ACC112 (cell line): ENCODE data around the gene CHERP.

ENCODE experiments used
- H2AFZ ChIP-seq: fragments of 200-600 bp; sonication (generic); one replicate; pipeline ENCODE4 v1.6.0; 2017; ENCODE audit warnings: antibody characterized with exemption, low read length; ENCODE audit not compliant: unreplicated experiment
- H3K27ac ChIP-seq: fragments of 200-600 bp; sonication (generic); 2 replicates; pipeline ENCODE4 v1.5.1; 2014; ENCODE audit warnings: low read depth, mild to moderate bottlenecking, antibody characterized with exemption, low read length, moderate library complexity
- H3K27me3 ChIP-seq: fragments of 200-600 bp; sonication (generic); 2 replicates; pipeline ENCODE4 v1.6.1; 2014; ENCODE audit warnings: mild to moderate bottlenecking, antibody characterized with exemption, low read length, moderate library complexity, mixed read lengths; ENCODE audit not compliant: insufficient read depth
- H3K36me3 ChIP-seq: fragments of 200-600 bp; sonication (generic); 2 replicates; pipeline ENCODE4 v1.6.1; 2016; ENCODE audit warnings: mild to moderate bottlenecking, antibody characterized with exemption, low read length, moderate library complexity, mixed read lengths; ENCODE audit not compliant: insufficient read depth
- H3K4me1 ChIP-seq: fragments of 200-600 bp; sonication (generic); one replicate; pipeline ENCODE4 v1.6.1; 2016; ENCODE audit warnings: low read length, mixed read lengths; ENCODE audit not compliant: insufficient read depth, unreplicated experiment, control insufficient read depth
- H3K4me3 ChIP-seq: fragments of 200-600 bp; sonication (generic); 2 replicates; pipeline ENCODE4 v1.5.1; 2014; ENCODE audit warnings: mild to moderate bottlenecking, low read depth, low read length
- H3K79me2 ChIP-seq: fragments of 200-600 bp; sonication (generic); one replicate; pipeline ENCODE4 v1.6.0; 2016; ENCODE audit warnings: low read length; ENCODE audit not compliant: control insufficient read depth, unreplicated experiment, insufficient read depth

CHERP gene

DNA sequence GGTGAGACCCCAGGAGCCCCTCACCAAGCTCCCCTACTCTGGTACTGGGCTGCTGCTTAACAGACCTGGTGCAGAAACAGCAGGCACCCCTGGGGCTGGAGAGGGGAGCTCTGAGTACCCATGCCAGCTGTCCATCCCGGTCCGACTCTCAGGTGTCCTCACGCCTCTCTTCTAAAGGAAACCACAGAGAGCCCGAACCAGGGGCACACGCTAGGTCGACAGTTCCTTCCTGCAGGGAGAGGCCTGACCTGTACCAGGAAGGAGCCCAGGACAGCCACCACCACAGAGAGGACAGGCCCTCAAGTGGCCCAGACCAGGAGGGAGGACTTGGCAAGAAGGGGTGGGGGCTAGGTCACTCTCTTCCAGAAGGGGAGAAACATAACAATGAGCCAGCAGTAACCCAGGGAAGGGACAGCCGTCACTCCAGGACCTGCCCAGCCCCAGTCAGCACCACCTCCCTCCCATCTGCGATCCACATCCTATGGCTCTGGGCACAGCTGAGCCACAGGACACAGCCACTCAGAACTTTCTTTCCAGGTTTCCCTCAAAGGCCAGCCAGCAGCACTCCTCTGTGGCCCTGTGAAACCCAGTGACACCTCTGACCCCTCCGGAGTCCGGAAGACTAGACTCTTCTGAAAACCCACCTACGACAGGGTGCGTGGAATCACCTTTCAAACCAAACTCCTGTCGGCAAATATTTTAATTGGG, 43.0 kb upstream of the CHERP start:
- Histone ChIP-seq H3K4me1 (peaks cover 67% of the 10 kb centered on the region), H2AFZ (no peak overlapping the region), H3K27ac (peak overlapping the region; percentile 75), H3K4me3 (no peak overlapping the region), H3K36me3 (no peaks in the 10 kb centered on the region), H3K79me2 (peaks cover 89% of the 10 kb centered on the region), H3K27me3 (no peaks in the 10 kb centered on the region)

DNA sequence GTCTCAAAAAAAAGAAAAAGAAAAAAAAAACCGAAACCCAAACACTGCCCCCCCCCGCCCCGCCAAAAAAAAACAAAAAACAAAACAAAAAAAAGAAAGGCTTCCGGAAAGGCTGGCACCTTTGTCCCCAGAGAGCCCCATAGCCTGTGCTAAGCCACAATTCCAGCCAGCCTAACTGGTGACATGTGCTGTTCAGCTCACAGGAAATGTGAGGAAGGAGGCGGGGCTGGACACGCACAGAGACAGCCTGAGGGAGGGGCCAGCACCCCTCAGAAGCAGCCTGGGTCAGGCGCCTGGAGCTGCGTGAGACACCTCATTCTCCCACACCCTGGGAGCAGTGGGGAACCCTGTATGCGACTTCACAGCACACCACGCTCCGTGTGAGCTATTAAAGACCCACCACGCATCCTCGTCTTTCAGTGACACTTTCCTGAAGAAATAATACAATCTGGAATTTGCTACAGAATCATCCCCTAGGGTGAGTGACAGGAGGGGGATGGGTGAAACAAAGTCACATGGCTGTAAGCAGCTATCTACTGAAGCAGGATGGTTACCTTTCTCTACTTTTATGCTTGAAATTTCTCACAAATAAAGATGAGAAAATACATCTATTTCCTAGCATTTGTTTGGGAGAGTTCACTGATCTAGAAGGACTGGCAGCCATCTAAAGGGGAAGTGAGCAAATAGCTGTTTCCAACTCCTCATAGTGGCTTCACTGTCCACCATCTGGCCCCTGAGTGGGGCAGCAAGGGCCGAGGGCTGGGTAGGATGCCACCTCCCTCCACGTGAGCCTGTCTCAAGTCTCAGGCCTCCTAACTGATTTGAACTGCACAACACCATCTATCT, 42.2 kb upstream of the CHERP start:
- H3K79me2 ChIP-seq, result peaks cover 88% of the 10 kb centered on the region
- no peak overlapping the region for H2AFZ ChIP-seq
- peak overlapping the region; percentile 75 for H3K27ac ChIP-seq
- H3K27me3 ChIP-seq, result no peaks in the 10 kb centered on the region
- peaks cover 67% of the 10 kb centered on the region for H3K4me1 ChIP-seq
- no peaks in the 10 kb centered on the region for H3K36me3 ChIP-seq
- H3K4me3 ChIP-seq, result peak overlapping the region; percentile 62

- peaks cover 54% of the 10 kb centered on the region for H3K4me1 ChIP-seq
- H3K79me2 ChIP-seq, result peaks cover 86% of the 10 kb centered on the region
- H3K27ac ChIP-seq, result peak overlapping the region; percentile 32; the same call in 1 of the 2 replicates
- H2AFZ ChIP-seq, result no peak overlapping the region
- no peaks in the 10 kb centered on the region for H3K27me3 ChIP-seq
- H3K4me3 ChIP-seq, result no peak overlapping the region
- no peaks in the 10 kb centered on the region for H3K36me3 ChIP-seq
Measured at GRCh38 chr19:16582486-16583261, 40.4 kb upstream of the CHERP start.

GRCh38 chr19:16581971-16582343, 39.7 kb upstream of the CHERP start:
- Histone ChIP-seq H3K27ac (peak overlapping the region; percentile 64), H3K79me2 (peaks cover 84% of the 10 kb centered on the region), H3K4me1 (peaks cover 48% of the 10 kb centered on the region)

GRCh38 chr19:16581145-16581970, 39.1 kb upstream of the CHERP start:
- peaks cover 78% of the 10 kb centered on the region for H3K79me2 ChIP-seq
- no peak overlapping the region for H2AFZ ChIP-seq
- peaks cover 45% of the 10 kb centered on the region for H3K4me1 ChIP-seq
- no peaks in the 10 kb centered on the region for H3K36me3 ChIP-seq
- H3K4me3 ChIP-seq, result no peak overlapping the region
- no peaks in the 10 kb centered on the region for H3K27me3 ChIP-seq
- H3K27ac ChIP-seq, result peak overlapping the region; percentile 64

More at GRCh38 chr19:16581971-16582343, 39.7 kb upstream of the CHERP start:
- H2AFZ ChIP-seq, result no peak overlapping the region
- H3K27me3 ChIP-seq, result no peaks in the 10 kb centered on the region
- no peaks in the 10 kb centered on the region for H3K36me3 ChIP-seq
- H3K4me3 ChIP-seq, result no peak overlapping the region

GRCh38 chr19:16579381-16579780, 37.1 kb upstream of the CHERP start:
- Histone ChIP-seq H3K79me2 (peaks cover 73% of the 10 kb centered on the region), H3K4me1 (peaks cover 25% of the 10 kb centered on the region), H3K36me3 (no peaks in the 10 kb centered on the region)

GRCh38 chr19:16577531-16577985, 35.3 kb upstream of the CHERP start:
- no peaks in the 10 kb centered on the region for H3K27me3 ChIP-seq
- peaks cover 74% of the 10 kb centered on the region for H3K79me2 ChIP-seq
- no peak overlapping the region for H3K27ac ChIP-seq
- H2AFZ ChIP-seq, result no peak overlapping the region
- H3K4me1 ChIP-seq, result peaks cover 24% of the 10 kb centered on the region
- no peak overlapping the region for H3K4me3 ChIP-seq
- H3K36me3 ChIP-seq, result no peaks in the 10 kb centered on the region

More at GRCh38 chr19:16579381-16579780, 37.1 kb upstream of the CHERP start:
- H2AFZ ChIP-seq, result no peak overlapping the region
- no peak overlapping the region for H3K4me3 ChIP-seq
- no peaks in the 10 kb centered on the region for H3K27me3 ChIP-seq
- H3K27ac ChIP-seq, result no peak overlapping the region

DNA sequence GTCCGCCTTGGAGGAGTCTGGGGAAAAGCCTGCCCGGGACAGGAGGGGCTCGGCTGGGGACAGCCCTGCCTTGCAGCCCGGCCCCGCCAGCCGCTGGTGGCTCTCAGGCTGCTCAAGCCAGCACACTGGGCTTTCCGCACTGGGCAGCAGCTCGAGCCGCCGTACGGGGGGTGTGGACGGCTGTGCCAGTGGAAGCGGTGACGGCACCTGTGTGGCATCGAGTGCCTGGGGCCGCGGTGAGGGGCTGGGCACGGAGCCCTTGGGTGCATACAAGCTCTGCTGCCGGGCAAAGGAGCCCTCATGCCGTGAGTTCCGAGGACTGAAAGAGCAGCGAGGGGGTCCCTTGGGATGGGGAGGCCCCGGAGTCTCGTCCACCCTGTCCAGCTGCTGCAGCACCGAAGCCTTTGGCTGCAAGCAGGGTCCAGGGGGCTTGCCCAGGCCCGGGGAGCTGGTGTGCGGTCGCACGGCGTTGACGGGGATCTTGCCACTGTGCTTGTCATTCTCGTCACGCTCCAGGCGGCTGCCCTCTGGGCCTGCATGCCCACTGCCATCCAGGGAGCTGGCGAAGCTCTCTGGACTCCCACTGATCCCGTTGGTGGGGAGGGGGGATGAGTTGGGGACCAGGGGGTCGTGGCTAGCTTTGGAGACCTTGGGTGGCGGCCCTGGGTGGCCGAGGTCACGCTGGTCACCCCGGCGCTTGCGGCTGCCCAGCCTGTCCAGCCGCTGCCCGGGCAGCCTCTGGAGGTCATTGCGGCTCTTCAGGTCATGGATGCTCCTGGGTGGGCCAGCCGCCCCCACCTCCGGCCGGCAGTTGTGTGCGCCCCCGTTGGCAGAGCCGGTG, 34.7 kb upstream of the CHERP start:
- no peaks in the 10 kb centered on the region for H3K27me3 ChIP-seq
- no peak overlapping the region for H2AFZ ChIP-seq
- no peaks in the 10 kb centered on the region for H3K36me3 ChIP-seq
- peaks cover 70% of the 10 kb centered on the region for H3K79me2 ChIP-seq
- no peak overlapping the region for H3K27ac ChIP-seq
- H3K4me3 ChIP-seq, result no peak overlapping the region
- H3K4me1 ChIP-seq, result peaks cover 19% of the 10 kb centered on the region

DNA sequence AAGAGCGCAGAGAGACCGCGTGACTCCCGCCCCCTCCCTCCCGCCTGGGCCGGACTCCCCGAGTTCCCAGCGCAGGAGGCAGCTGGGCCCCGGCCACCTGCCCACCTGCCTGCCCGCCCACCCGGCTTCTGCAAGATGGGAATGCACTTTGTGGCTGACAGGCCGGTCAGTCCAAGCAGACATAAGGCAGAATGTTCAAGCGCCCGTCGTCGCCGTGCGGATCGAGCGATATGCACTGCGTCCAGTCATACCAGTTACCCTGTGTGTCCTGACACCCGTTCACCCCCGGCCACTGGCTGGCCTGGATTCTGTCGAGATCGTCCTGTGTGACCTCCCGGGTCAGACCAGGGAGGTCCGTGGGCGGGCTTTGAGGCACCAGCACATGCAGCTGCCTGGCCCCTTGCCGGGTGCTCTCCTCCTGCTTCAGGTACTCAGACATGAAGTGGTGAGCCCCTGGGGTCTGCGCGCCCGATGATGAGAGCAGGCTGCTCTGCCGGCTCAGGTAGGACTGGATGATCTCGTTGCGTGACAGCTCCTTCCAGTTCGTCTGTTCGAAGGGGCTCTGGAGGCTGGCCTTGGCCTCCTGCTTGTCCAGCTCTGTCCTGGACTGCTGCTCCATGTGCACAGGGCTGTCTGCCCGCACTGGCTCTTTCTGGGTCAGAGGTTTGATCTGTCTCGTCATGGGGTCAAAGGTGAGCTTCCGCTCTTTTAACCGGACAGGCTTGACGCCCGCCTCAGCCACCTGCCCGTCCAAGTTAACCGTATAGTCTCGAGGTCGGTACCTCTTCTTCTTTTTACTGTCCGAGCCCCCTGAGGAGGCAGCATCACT, 33.8 kb upstream of the CHERP start:
- Histone ChIP-seq H3K79me2 (peaks cover 70% of the 10 kb centered on the region), H3K4me1 (peaks cover 12% of the 10 kb centered on the region), H3K27ac (no peak overlapping the region), H3K27me3 (no peaks in the 10 kb centered on the region), H3K36me3 (no peaks in the 10 kb centered on the region), H3K4me3 (no peak overlapping the region), H2AFZ (no peak overlapping the region)
